GM18858 (cell line): ENCODE data around the gene LRP2BP.

Experiments
- ATAC-seq: cut with Tn5 transposase; IDR thresholded peaks from one replicate; pipeline ENCODE4 v1.9.1; 2021; ENCODE audit not compliant: unreplicated experiment

LRP2BP gene

GRCh38 chr4:185395956-185396723, 416 bp upstream of the LRP2BP start:
- ATAC-seq, result peak; percentile 52

GRCh38 chr4:185394568-185395237, 1.0 kb downstream of the LRP2BP start:
- no peak for ATAC-seq

GRCh38 chr4:185392156-185392555, 3.6 kb downstream of the LRP2BP start:
- ATAC-seq, result no peak

GRCh38 chr4:185390941-185391340, 4.8 kb downstream of the LRP2BP start:
- ATAC-seq, result no peak

- ATAC-seq, result no peak
These were observed 7.8 kb downstream of the LRP2BP start for GRCh38 chr4:185387957-185388356.

GRCh38 chr4:185384930-185385331, 10.8 kb downstream of the LRP2BP start:
- ATAC-seq, result no peak

- no peak for ATAC-seq
These were observed 11.7 kb downstream of the LRP2BP start for GRCh38 chr4:185384061-185384460.

GRCh38 chr4:185383451-185383850, 12.3 kb downstream of the LRP2BP start:
- ATAC-seq, result no peak

GRCh38 chr4:185382754-185383153, 13.0 kb downstream of the LRP2BP start:
- ATAC-seq, result no peak

- ATAC-seq, result no peak
These were observed 14.2 kb downstream of the LRP2BP start for GRCh38 chr4:185381288-185382196.

- ATAC-seq, result no peak
These were observed 15.4 kb downstream of the LRP2BP start for GRCh38 chr4:185380320-185380719.

- no peak for ATAC-seq
These were observed 16.1 kb downstream of the LRP2BP start for GRCh38 chr4:185379326-185380295.

GRCh38 chr4:185378264-185378663, 17.5 kb downstream of the LRP2BP start:
- no peak for ATAC-seq

- no peak for ATAC-seq
These were observed 21.2 kb downstream of the LRP2BP start for GRCh38 chr4:185374573-185374972.

- ATAC-seq, result no peak
These were observed 21.7 kb downstream of the LRP2BP start for GRCh38 chr4:185374027-185374426.

GRCh38 chr4:185371702-185372101, 24.0 kb downstream of the LRP2BP start:
- no peak for ATAC-seq

GRCh38 chr4:185370268-185370949, 25.3 kb downstream of the LRP2BP start:
- no peak for ATAC-seq

- no peak for ATAC-seq
These were observed 26.0 kb downstream of the LRP2BP start for GRCh38 chr4:185369731-185370130.

GRCh38 chr4:185364886-185365285, 30.8 kb downstream of the LRP2BP start:
- no peak for ATAC-seq

GRCh38 chr4:185363251-185363650, 32.5 kb downstream of the LRP2BP start:
- ATAC-seq, result no peak
